ENCODE results near the gene SRRD. TPM values are rescaled to one million over a fixed set of nuclear protein-coding genes. Genes with fewer than 3 reads are reported as not detected.

The SRRD gene
- total RNA-seq, 1 donor from 2014 or later, result 20.4 TPM

DNA sequence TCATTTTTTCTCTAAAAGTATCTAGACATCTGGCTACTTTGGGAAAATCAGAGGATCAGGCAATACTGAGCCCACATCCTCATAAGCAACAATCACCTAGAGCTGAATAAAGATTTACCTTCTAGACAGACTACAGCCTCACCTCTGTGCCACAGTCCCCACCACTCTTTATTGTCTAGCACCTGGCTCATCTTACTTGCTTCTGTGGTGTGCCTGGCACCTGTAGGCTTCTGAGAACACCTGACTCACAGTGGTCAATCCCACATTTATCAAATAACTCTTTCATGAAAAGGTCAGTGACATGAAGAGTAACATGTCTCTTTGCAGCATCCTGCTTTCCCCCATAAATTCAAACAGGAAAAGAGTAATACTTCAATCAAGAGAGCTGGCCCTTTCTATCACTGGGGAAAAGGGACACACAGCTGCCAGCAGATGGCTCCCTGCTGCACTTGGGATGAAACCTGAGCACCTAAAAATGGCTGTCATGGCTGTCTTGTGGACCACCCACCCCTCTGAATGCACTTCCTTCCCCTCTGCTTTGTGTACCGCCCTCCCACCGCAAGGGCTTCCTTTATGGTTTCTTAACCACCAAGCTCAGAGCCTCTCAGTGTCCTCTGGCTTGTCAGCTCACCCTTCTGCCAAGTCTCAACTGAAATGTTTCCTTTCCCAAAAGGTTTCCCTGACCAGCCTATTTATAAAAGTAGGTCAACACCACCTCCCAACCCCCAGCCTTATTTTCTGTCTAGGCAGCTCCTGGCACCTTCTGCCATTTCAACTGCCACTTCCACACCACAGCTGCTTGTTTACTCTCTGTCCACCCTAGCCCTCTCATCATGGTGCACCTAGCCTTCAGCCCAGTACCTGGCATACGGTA is 19.2 kb downstream of the SRRD start:
- Mint-ChIP-seq H3K9me3 (ENCODE audit: unreplicated experiment) (no peaks in the 10 kb centered on the region), H3K36me3 (ENCODE audit: unreplicated experiment) (peaks cover 55% of the 10 kb centered on the region), H3K4me3 (ENCODE audit: unreplicated experiment) (no peak overlapping the region), H3K4me1 (ENCODE audit: unreplicated experiment) (peaks cover 3% of the 10 kb centered on the region), H3K27ac (ENCODE audit: unreplicated experiment) (peak overlapping the region; percentile 20), H3K27me3 (ENCODE audit: unreplicated experiment) (no peaks in the 10 kb centered on the region)
- no peak for DNase-seq (ENCODE audit: extremely low spot score, unreplicated experiment)
- TF ChIP-seq, protein P1, sequence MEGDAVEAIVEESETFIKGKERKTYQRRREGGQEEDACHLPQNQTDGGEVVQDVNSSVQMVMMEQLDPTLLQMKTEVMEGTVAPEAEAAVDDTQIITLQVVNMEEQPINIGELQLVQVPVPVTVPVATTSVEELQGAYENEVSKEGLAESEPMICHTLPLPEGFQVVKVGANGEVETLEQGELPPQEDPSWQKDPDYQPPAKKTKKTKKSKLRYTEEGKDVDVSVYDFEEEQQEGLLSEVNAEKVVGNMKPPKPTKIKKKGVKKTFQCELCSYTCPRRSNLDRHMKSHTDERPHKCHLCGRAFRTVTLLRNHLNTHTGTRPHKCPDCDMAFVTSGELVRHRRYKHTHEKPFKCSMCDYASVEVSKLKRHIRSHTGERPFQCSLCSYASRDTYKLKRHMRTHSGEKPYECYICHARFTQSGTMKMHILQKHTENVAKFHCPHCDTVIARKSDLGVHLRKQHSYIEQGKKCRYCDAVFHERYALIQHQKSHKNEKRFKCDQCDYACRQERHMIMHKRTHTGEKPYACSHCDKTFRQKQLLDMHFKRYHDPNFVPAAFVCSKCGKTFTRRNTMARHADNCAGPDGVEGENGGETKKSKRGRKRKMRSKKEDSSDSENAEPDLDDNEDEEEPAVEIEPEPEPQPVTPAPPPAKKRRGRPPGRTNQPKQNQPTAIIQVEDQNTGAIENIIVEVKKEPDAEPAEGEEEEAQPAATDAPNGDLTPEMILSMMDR (IDR thresholded peaks at IDR 0.05), result peak; percentile 69

DNA sequence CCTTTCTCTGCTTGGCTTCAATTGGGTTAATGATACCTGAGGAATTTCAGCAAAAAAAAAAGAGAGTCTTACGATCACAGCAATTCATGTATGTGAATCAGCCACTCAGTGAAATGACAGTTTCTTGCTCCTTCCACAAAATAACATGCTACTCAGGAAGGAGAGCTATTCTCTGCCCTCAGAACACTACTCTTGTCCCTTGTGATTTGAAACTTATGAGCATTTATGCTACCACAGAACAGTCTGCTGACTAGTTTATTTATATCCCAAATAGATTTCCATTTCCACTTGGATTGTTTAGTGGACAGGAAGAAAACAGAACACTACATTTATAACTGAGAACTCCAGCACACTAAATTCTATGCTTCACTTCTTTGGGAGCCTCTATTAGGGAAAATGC is 20.1 kb downstream of the SRRD start:
- no peak for DNase-seq (ENCODE audit: extremely low spot score, unreplicated experiment)
- TF ChIP-seq, protein P1 (IDR thresholded peaks at IDR 0.05), result no peak
- H3K4me3 Mint-ChIP-seq (ENCODE audit: unreplicated experiment), result no peak overlapping the region
- peaks cover 3% of the 10 kb centered on the region for H3K4me1 Mint-ChIP-seq (ENCODE audit: unreplicated experiment)
- H3K36me3 Mint-ChIP-seq (ENCODE audit: unreplicated experiment), result peaks cover 48% of the 10 kb centered on the region
- peak overlapping the region; percentile 20 for H3K27ac Mint-ChIP-seq (ENCODE audit: unreplicated experiment)
- no peaks in the 10 kb centered on the region for H3K27me3 Mint-ChIP-seq (ENCODE audit: unreplicated experiment)
- no peaks in the 10 kb centered on the region for H3K9me3 Mint-ChIP-seq (ENCODE audit: unreplicated experiment)

DNA sequence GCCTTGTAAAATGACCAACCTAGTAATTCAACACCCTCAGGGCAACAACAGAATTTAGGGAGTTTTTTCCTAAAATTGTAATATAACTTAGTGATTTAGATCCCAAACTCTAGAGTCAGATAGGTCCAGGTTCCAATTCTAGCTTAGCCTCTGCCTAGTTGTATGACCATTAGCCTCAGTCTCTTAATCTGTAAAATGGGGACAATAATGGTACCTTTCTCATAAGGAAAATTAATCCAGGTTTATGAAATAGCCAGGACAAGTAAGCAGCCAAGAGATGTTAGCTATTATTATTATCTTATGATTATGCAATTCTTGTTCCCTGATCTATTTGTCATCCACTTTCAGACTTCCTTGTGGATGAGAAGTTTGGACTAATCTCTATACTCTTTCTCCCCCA is 24.5 kb downstream of the SRRD start:
- H3K27ac Mint-ChIP-seq (ENCODE audit: unreplicated experiment), result no peak overlapping the region
- H3K4me1 Mint-ChIP-seq (ENCODE audit: unreplicated experiment), result peaks cover 27% of the 10 kb centered on the region
- H3K36me3 Mint-ChIP-seq (ENCODE audit: unreplicated experiment), result peaks cover 37% of the 10 kb centered on the region
- H3K4me3 Mint-ChIP-seq (ENCODE audit: unreplicated experiment), result no peak overlapping the region
- H3K27me3 Mint-ChIP-seq (ENCODE audit: unreplicated experiment), result no peaks in the 10 kb centered on the region
- TF ChIP-seq, protein P1 (IDR thresholded peaks at IDR 0.05), result no peak
- no peaks in the 10 kb centered on the region for H3K9me3 Mint-ChIP-seq (ENCODE audit: unreplicated experiment)
- no peak for DNase-seq (ENCODE audit: extremely low spot score, unreplicated experiment)

DNA sequence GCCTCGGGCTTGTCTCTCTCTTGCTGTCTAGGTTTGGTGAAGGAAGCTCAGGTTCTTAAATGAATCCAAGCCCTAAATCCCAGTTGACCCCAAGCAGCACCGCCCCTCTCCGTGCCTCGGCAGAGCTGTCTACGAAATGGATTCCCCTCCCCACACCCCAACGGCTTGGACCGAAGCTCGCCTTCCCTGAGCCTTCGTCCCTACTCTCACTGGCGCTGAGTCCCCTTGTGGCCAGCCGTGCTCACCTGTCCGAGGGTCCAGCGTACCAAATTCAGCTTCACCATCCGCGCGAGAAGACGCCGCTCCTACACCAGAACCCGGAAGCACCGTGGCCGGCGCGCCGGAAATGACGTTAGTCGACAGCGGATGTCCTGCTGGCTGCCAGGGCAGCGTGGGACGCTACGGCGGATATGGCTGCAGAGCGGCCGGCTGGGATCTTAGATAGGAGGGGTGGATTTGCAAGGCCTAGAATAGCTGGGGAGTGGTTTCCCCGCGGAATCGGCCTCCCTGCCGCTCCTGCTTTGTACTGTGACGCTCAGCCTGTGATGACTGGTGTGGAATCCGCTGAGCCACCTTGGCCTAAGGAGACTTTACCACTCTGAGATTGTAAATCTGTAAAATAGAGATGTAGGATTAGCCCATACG is 28.6 kb downstream of the SRRD start, which contains the start of gene TFIP11:
Gene TFIP11 (minus strand): TSS at position 325 of the 645 bp plus-strand sequence. CDS start 2,201 bp downstream, outside the sequence.
- peak; percentile 95 for DNase-seq (ENCODE audit: extremely low spot score, unreplicated experiment)
- H3K4me3 Mint-ChIP-seq (ENCODE audit: unreplicated experiment), result peak within 1 kb of the TSS; percentile 99
- peak within 1 kb of the TSS; percentile 97 for H3K27ac Mint-ChIP-seq (ENCODE audit: unreplicated experiment)
- TF ChIP-seq, protein P1 (IDR thresholded peaks at IDR 0.05), result no peak
- no peaks in the 10 kb centered on the region for H3K27me3 Mint-ChIP-seq (ENCODE audit: unreplicated experiment)
- H3K36me3 Mint-ChIP-seq (ENCODE audit: unreplicated experiment), result peaks cover 10% of the 10 kb centered on the region
- H3K4me1 Mint-ChIP-seq (ENCODE audit: unreplicated experiment), result peaks cover 36% of the 10 kb centered on the region
- H3K9me3 Mint-ChIP-seq (ENCODE audit: unreplicated experiment), result no peaks in the 10 kb centered on the region

DNA sequence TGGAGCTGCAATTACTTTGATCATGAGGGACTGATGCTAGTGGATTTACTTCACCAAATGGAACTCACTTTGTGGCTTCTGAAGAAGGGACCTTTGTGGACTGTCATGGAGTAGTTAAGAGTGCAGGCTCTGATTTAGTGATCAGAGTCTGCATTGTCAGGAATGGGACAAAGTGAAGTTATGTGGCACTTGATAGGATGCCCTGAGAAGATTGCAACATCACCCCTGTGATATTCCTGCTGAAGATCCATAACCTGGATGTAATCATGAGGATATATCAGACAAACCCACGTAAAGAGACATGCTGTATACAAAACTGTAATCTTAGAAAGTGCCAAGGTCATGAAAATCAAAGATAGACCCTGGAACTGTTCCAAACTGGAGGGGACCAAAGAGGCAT is 30.2 kb downstream of the SRRD start:
- Mint-ChIP-seq H3K27ac (ENCODE audit: unreplicated experiment) (no peak overlapping the region), H3K9me3 (ENCODE audit: unreplicated experiment) (no peaks in the 10 kb centered on the region), H3K4me1 (ENCODE audit: unreplicated experiment) (peaks cover 36% of the 10 kb centered on the region), H3K27me3 (ENCODE audit: unreplicated experiment) (no peaks in the 10 kb centered on the region), H3K4me3 (ENCODE audit: unreplicated experiment) (peak overlapping the region; percentile 99), H3K36me3 (ENCODE audit: unreplicated experiment) (peaks cover 10% of the 10 kb centered on the region)
- TF ChIP-seq, protein P1 (IDR thresholded peaks at IDR 0.05), result no peak
- no peak for DNase-seq (ENCODE audit: extremely low spot score, unreplicated experiment)
